ENCODE results near the gene ALPI.

GRCh38 chr2:232420463-232421188 lies 35.3 kb upstream of the ALPI start:
- TF ChIP-seq, protein P1, sequence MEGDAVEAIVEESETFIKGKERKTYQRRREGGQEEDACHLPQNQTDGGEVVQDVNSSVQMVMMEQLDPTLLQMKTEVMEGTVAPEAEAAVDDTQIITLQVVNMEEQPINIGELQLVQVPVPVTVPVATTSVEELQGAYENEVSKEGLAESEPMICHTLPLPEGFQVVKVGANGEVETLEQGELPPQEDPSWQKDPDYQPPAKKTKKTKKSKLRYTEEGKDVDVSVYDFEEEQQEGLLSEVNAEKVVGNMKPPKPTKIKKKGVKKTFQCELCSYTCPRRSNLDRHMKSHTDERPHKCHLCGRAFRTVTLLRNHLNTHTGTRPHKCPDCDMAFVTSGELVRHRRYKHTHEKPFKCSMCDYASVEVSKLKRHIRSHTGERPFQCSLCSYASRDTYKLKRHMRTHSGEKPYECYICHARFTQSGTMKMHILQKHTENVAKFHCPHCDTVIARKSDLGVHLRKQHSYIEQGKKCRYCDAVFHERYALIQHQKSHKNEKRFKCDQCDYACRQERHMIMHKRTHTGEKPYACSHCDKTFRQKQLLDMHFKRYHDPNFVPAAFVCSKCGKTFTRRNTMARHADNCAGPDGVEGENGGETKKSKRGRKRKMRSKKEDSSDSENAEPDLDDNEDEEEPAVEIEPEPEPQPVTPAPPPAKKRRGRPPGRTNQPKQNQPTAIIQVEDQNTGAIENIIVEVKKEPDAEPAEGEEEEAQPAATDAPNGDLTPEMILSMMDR (IDR thresholded peaks at IDR 0.05) = no peak
- TF ChIP-seq POLR2A (IDR thresholded peaks at IDR 0.05) = no peak

Measured in esophagus squamous epithelium (tissue), 4 donors.